ENCODE measurements around the gene GNB1.
"Not testable (repeated sequence)": the region's sequence is repeated elsewhere in the genome, so short reads cannot be mapped to it uniquely, and the experiment has no call there.

GNB1 gene

DNA sequence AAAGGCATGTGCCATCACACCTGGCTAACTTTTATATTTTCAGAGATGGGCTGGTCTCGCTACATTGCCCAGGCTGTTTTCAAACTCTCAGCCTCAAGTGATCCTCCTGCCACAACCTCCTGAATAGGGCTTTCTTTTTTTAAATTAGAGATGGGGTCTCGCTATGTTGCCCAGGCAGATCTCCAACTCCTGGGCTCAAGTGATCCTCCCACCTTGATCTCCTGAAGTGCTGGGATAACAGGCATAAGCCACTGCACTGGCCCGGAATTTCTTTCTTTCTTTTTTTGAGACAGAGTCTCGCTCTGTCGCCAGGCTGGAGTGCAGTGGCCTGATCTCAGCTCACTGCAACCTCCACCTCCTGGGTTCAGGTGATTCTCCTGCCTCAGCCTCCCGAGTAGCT is 34.7 kb downstream of the GNB1 start:
- DNase-seq: not testable (repeated sequence)

DNA sequence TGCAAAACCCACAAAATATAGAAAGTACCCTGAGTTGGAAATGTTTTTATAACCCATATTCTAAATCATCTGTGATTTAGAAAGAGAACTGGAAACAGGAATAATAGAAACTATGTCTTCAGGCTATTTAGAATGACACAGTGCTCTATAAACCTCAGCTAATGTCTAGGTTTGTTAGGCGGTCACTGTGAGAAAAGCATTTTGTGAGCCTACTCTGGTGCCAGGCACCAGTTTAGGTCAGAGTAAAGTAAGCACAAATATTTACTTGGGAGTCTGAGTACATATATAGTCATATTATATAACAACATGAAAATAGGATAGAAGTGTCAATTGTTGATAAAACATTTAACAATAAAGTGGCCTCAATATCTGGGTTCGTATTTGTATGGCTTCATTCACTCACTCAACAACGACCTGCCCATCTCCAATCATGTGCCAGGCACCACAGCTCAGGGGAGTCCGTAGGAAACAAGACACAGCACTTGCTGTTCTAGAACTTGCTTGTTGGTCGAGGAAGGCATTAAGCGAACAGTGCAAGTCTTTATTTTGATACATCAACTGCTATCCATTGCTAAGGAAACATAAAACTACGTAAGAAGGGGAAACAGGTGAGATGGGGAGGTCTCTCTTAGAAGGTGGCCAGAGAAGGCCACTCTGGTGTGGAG is 37.2 kb downstream of the GNB1 start:
- no peak for DNase-seq

DNA sequence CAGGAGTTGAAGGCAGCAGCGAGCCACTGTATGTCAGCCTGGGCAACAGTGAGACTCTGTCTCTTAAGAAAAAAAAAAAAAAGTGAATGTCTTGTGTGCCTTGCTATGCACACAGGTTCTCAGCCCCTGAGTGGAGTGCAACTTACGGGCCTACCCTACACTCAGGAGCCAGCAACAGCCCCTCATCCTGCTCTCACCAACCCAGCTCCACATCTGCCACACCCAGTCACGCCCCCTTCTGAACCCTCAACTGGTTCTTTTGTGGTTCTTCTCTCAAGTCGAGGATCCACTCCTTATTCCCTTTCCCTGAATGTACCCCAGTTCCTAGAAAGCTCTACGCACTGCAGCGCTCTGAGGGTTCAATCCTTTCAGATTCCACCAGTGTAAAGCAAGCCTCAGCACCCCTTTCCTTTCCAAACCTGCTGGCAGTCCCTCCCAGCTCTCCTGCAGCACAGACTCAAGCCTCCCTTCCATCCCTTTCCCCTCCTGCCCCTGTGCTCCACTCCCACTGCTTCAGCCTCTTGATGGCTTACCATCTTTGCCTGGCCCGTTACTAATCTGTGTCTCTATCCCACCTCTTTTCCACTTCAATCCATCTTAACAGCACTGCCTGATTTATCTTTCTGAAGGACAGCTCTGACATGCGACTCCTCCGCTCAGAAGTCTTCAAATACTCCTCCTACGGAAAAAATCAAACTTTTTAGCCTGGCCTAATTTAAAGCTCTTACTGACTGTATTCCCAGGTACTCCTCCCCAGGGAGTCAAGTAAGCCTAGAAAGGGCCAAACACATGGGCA is 38.1 kb downstream of the GNB1 start:
- no peak for DNase-seq

DNA sequence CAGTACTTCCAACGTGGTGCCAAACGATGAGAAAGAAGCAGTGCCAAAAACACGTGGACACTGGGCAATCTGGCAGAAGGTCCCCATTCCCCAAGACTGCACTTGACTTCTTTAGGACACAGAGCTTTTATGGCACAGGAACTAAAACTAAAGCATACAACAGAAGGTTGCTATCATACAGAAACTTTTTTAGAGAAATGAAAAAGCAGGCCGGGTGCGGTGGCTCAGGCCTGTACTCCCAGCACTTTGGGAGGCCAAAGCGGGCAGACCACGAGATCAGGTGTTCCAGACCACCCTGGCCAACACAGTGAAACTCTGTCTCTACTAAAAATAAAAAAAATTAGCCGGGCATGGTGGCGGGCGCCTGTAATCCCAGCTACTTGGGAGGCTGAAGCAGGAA is 43.0 kb downstream of the GNB1 start:
- no peak for DNase-seq

DNA sequence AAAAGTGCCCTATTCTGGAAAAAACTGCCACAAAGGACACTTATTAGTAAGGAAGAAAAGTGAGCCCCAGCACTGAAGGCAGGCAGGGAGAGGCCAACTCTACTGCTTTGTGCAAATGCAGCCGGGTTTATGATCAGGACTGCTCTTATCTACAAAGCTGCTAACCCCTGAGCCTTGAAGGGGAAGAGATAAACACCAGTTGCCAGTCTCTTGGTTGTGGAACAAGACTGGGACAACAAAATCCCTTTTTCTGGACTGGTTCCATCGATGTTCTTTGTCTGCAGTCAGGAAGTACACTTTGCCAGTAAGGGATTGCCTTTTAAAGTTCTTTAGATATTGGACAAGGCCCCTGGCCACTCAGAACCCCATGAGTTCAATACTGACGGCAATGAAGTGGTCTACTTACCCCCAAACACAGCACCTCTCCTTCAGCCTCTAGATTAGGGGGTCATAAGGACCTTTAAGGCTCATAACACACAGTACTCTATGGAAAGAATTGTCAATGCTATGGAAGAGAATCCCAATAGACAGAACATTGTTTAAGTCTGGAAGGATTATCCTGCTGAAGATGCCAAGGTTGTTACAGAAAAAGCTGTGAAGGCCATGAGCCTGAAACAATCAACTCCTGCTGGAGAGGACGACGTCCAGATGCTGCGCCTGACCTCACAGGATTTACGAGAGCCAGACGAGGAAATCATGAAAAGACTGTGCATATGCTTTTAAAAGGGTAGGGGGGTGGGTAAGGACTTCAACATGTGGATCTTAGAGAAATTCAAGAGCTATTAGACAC is 43.6 kb downstream of the GNB1 start:
- no peak for DNase-seq

DNA sequence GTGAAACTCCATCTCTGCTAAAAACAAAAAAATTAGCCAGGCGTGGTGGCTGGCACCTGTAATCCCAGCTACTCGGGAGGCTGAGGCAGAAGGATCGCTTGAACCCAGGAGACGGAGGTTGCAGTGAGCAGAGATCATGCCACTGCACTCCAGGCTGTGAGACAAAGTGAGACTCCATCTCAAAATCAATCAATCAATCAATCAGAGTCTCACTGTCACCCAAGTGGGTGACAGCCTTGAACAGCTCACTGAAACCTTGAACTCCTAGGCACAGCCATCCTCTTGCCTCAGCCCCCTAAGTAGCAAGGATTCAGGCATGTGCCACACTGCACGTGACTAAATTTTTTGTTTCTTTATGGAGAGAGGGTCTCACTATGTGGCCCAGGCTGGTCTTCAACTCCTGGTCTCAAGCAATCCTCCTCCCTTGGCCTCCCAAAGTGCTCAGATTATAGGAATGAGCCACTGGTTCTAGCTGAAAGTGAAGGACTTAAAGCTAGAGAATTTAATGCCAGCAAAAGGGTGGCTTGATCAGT is 44.4 kb downstream of the GNB1 start:
- DNase-seq: no peak

DNA sequence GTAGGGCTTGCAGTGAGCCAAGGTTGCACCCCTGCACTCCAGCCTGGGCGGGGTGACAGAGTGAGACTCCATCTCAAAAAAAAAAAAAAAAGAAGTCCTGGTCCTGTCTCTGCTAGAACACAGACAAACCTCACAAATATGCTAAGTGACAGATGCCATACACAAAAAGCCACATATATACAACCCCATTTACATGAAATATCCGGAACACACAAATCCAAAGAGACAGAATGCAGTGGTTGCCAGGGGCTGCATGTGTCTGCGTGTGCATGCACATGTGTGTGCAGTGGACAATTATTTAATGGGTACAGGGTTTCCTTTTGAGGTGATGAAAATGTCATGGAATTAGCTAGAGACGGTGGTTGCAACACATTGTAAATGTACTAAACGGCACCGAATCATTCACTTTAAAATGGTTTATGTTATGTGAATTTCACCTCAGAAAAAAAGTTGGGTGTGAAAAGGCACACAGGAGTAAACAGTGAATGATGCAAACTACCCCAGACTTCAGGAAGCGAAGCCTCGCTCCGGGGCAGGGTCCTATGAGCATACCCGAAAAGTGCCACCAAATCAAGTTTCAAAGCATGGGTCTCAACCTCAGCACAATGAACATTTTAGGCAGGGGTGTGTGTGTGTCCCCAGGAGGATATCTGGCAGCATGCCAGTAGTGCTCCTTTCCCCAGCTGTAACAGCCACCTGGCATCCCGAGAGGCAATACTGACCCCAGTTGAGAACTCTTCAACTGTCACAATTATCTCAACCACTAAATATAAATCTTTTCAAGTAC is 48.3 kb downstream of the GNB1 start:
- no peak for DNase-seq

DNA sequence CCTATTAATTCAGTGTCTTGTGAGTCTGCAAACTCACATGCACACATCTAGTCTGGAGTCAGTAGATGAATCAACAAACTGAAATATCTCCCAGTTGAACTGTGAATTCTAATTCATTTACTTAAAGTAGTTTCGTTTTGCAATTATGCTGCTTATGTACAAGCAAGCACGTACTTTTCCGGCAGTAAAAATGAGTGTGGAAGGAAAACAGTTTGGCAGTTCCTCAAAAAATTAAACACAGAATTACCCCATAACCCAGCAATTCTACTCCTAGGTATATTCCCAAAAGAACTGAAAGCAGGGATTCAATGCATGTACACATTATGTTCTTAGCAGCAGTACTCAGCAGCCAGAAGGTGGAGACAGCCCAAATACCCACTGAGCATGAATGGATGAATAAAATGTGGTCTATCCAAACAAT is 49.3 kb downstream of the GNB1 start:
- no peak for DNase-seq

DNA sequence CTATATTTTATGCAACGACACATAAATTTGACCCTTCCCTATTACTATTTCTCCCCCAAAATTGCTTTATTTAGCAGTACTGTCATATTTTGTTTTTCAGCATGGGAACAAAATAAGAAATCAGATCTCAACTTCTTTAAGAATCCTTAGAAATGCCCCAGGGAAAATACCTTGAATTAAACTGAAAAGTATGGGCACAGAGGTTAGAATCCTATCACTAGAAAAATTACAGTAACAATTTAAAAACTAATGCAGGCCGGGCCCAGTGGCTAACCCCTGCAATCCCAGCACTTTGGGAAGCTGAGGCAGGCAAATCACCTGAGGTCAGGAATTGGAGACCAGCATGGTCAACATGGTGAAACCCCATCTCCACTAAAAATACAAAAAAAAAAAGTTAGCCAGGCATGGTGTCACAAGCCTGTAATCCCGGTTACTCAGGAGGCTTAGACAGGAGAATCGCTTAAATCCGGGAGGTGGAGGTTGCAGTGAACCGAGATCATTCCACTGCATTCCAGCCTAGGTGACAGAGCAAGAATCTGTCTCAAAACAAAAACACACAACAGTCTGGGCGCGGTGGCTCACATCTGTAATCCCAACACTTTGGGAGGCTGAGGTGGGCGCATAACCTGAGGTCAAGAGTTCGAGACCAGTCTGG is 51.4 kb downstream of the GNB1 start:
- no peak for DNase-seq

DNA sequence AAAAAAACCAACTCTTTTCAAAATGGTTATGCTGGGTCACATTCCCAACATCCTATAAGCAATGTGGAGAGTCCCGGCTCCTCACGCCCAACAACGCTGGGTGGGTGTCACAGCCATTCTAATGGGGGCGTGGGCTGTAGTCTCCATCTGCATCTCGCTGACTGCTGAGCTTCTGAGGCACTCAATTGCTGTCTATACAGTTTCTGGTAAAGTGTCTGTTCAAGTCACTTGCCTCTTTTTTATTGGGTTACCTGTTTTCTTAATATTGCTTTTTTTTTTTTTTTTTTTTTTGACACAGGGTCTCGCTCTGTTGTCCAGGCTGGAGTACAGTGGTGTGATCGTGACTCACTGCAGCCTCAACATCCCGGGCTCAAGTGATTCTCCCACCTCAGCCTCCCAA is 54.8 kb downstream of the GNB1 start:
- no peak for DNase-seq

DNA sequence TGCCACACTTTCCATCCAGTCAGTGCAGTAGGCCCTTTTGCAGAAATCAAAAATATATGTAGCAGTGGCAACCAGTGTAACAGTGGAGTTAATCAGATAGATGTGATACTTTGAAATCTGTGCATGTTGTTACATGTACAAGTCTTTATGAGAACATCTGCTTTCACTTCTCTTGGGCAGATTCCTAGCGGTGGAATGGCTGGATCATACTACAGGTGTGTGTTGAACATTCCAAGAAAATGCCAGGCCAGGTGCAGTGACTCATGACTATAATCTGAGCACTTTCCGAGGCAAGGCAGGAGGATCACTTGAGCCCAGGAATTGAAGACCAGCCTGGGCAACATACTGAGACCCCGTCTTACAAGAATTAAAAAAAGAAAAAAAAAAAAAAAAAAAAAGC is 55.3 kb downstream of the GNB1 start:
- no peak for DNase-seq

DNA sequence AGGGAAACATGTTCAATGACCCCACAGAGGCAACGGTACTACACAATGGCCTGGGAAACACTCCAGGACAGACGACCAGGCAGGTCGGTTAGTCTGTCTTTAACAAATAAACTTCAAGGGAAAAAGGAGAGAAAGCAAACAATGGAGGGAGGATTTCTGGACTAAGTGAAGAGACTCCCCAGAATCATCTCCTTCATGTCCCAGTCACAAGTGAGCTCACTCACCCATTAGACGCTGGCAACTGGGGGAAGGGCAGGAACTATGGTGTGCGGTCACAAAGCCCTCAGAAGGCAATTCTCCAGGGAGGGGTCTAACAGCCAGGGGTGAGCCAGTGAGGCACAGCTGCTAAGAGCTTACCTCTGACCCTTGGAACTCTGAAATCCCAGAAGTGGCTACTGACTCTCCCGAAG is 57.0 kb downstream of the GNB1 start:
- no peak for DNase-seq

DNA sequence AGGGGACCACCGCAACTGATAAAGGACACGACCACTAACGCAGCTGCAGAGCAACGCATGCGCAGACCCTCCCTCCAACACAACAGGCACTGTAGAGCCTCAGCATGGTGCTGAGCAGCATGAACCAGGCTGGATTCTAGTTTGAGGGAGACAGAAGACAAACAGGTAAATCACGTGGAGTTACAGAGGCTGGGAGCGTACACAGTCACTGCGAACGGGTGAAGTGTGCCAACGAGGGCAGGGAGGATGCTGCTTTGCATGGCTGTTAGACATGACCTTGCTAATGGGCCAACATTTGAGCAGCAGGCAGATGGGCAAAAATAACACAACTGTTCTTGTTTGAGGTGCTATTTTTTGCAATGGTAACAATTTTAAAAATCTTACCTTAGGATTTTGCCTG is 57.4 kb downstream of the GNB1 start:
- no peak for DNase-seq

DNA sequence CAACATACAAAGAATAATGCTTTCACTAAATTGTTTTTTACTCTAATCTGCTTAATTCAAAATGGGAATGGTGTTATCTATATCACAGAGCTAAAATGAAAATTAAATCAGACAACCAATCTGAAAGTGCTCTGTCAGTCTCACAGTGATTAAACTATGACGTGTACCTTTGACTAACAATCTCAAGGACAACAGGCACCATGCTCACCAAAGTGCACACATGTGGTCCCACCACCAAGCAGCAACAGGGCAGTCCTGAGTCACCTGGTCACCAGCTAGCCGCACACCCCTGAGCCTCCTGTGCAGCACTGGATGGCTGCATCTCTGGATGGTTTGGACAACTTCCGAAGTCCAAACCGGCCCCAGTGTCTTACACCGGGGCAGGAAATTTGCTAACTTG is 58.1 kb downstream of the GNB1 start:
- DNase-seq: no peak

DNA sequence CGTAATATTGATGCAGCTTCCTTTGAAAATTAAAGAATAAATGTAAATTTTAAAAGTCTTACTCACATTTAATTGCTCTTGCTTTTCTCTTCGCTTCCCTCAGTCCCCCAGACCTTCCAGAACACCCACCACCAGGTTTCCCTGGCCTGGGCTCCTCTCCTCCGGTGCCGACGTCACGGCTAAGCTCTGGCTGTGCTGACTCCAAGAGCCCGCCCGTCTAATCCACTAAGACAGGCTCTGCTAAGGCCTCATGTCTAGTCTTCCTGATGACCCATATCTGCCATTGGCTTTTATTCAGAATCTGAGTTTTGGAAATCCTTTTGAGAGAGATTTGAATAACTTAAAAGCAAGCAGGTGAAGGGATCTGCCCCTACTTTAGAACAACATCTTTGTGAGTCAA is 58.7 kb downstream of the GNB1 start:
- DNase-seq: no peak

DNA sequence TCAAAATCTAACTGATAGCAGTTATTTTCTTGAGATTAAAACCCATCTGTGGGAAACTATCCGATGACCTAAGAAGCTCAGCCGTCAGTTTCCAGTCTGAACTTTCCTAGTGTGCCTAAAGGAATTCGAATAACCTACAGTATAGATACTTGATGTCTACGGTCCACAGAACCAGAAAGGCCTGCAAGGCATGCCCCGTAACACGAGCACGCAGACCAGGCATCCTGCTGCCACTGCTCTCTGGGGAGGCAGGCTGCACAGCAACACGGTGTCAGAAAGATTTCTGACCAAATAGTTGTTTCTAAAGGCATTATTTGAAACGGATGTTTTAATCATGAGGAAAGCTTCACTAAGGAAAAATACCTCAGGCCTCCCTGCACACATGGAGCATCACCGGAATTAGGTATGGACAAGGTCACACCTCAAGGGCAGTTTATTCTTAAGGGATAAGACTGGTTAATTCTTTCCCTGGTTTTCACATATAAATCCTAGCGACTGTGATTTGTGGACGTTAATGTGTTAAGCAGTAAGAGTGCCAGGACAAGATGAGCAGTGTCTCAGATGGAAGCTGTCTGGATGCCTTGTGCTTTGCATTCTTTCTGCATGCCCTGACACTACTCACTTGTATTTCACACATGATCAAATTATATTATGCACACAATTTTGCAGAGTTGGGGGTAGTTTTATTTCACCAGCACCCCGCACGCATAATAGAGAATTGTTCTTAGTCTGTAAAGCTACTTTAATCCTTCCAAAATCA is 63.6 kb downstream of the GNB1 start:
- no peak for DNase-seq

DNA sequence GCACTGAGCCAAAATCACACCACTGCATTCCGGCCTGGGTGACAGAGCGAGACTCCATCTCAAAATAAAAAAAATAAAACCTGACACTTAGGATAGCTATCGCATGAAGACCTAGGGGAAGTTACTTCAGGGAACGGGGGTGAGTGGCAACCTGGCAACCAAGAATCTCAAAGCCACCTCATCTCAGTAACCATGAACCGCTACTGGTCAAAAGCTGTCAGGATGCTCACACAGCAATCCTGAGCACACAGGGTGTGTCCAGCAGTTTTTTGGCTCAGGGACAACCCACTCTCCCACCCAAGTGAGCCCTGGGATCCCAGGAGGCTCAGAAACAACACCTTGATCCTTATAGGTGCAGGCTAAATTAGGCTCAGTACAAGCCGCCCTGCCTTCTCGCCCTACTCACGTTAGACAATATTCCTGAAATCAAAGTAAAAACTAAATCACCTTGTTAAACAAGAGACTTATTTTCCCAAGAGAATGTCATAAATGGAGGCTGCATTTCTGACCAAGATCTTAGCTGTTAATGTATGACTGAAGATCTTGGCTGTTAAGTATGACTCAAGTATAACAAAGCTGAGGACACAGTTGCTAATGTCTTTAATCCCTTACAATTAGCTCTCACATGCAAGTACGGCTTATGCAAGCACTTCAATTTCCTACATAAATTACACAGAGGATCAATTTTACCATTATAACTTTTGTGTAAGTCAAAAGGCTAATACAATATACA is 64.4 kb downstream of the GNB1 start:
- DNase-seq: no peak

DNA sequence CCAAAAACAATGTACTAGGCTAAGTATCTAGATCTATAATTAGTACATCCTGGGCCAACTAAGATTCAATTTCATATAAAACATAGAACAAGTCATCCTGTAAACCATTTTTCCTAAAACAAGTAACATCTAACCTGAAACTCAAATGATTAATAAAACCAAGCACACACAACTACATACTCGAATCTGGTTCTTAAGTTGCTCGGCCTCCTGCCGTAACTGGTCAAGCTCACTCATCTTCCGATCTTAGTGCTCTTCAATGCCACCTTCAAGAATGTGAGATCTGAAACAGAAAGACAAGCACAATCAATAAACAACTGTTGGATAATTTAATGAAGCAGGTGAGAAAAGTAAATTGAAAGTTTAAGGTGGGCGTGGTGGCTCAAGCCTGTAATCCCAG is 65.7 kb downstream of the GNB1 start:
- no peak for DNase-seq

DNA sequence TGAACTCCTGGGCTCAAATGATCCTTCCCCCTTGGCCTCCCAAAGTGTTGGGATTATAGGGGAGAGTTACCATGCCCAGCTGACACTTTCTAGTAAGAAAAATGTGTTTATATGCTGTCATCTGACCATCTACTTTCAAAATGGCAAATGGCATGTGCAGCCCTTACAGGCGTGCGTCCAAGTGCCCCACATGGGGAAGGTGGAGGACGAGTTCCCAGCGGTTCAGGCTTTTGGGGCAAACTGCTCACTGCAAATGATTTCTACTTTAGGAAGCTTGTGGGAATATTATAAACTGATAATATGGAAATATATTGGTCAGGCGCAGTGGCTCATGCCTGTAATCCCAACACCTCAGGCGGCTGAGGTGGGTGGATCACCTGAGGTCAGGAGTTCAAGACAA is 71.1 kb downstream of the GNB1 start:
- no peak for DNase-seq

DNA sequence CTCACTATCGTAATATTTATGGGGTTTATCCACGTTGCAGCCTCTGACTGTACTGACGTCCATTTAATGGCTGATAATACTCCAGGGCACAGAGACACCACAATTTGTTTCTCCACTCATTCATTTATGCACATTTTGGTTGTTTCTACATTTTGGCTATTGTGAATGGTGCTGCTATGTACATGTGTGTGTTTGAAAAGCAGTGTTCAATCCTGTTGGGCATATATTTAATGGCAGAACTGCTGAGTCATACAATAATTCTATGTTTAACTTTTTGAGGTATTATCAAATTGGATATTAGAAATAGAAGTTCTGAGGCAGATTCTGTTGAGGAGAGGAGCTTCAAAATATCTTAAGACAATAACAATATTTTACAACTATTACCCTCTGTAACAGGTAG is 73.7 kb downstream of the GNB1 start:
- no peak for DNase-seq

Measured in stimulated activated CD4-positive, alpha-beta T cell treated with anti-CD3 and anti-CD28 coated beads, Interleukin-15, amount 100 ng/mL, for 24 hours (primary cell).